HepG2 (cell line): Measurements from ENCODE around the gene CCL8. TPM values are rescaled to one million over a fixed set of nuclear protein-coding genes. Genes with fewer than 3 reads are reported as not detected.

ENCODE experiments used
- ATAC-seq: fragments of 200-7000 bp; cut with Tn5 transposase; 3 replicates; pipeline ENCODE4 v1.9.1; 2020; ENCODE audit warnings: mild to moderate bottlenecking, moderate library complexity
- BruUV-seq: library from RNA; stranded (reverse); fragments of 400-500 nt; replicated peaks from 2 replicates; lab custom pipeline; 2021; lab: Mats Ljungman, UMichigan
- CTCF ChIA-PET: fragments of 300-600 bp; formaldehyde crosslinking; extraction: SDS; loops from one replicate; lab custom pipeline; 2021; ENCODE audit warnings: low total read pairs, inconsistent platforms, low intra/inter-chr PET ratio; lab: Yijun Ruan, JAX
- POLR2A ChIA-PET: fragments of 350-600 bp; sonication (Branson Sonifier 250); formaldehyde crosslinking; loops from one replicate; lab custom pipeline; 2020; ENCODE audit warnings: antibody characterized with exemption, inconsistent platforms; lab: Yijun Ruan, JAX
- DNase-seq: peaks from one replicate; pipeline ENCODE4 v3.0.0-alpha.2; 2015; ENCODE audit warnings: low spot score
- FAIRE-seq: peaks from 3 replicates; lab custom pipeline; 2011; peaks lifted over from hg19 to GRCh38; lab: Jason Lieb, UNC
- H2AFZ ChIP-seq: one replicate; pipeline ENCODE4 v1.6.1; 2011; ENCODE audit warnings: low read length, inconsistent platforms
- H3K27ac ChIP-seq: fragments of 300-600 bp; 3 replicates; pipeline ENCODE4 v1.8.0; 2011; ENCODE audit warnings: mixed run types, mild to moderate bottlenecking, mixed read lengths, low read length, inconsistent platforms; ENCODE audit not compliant: insufficient read depth; ENCODE audit errors: extremely low read length
- H3K27me3 ChIP-seq, 2 experiments: fragments of 200-600 bp in 1 of 2; 2 replicates in 1 of 2; 3 replicates in 1 of 2; pipeline versions ENCODE4 v1.6.0 to v1.8.0; 2011; ENCODE audit warnings: low read length in 2 of 2, mild to moderate bottlenecking in 2 of 2, moderate library complexity in 2 of 2, inconsistent platforms in 1 of 2; ENCODE audit not compliant: insufficient read depth in 2 of 2, control insufficient read depth in 1 of 2
- H3K36me3 ChIP-seq, 2 experiments: fragments of 200-600 bp in 1 of 2; replicated peaks in 1 of 2; 2 replicates in 1 of 2; 3 replicates in 1 of 2; pipeline versions ENCODE4 v1.5.1 to v1.8.0; 2011; ENCODE audit warnings: low read length in 2 of 2, inconsistent platforms in 1 of 2; ENCODE audit not compliant: insufficient read depth in 2 of 2, control insufficient read depth in 1 of 2
- H3K4me1 ChIP-seq: 2 replicates; pipeline ENCODE4 v1.5.1; 2012; ENCODE audit warnings: low read length, inconsistent platforms; ENCODE audit not compliant: insufficient read depth
- H3K4me2 ChIP-seq: 2 replicates; pipeline ENCODE4 v1.6.0; 2011; ENCODE audit warnings: low read depth, low read length, inconsistent platforms
- H3K4me3 ChIP-seq, 3 experiments: fragments of 200-600 bp in 1 of 3; sonication (generic), shearing (Covaris generic) in 1 of 3; replicated peaks in 1 of 3; 2 replicates each; pipeline ENCODE4 v1.5.1; 2011 to 2016; ENCODE audit warnings: low read length in 3 of 3, inconsistent platforms in 2 of 3, low read depth in 2 of 3, mild to moderate bottlenecking in 2 of 3, control low read depth in 1 of 3, mixed read lengths in 1 of 3; ENCODE audit not compliant: insufficient read depth in 1 of 3
- H3K79me2 ChIP-seq: one replicate; pipeline ENCODE4 v1.6.1; 2011; ENCODE audit warnings: low read length, inconsistent platforms; ENCODE audit not compliant: insufficient read depth
- H3K9ac ChIP-seq: 2 replicates; pipeline ENCODE4 v1.6.0; 2011; ENCODE audit warnings: mild to moderate bottlenecking, low read depth, low read length, inconsistent platforms; ENCODE audit not compliant: insufficient read depth
- H3K9me3 ChIP-seq: 2 replicates; pipeline ENCODE4 v1.5.1; 2012; ENCODE audit warnings: mild to moderate bottlenecking, low read length
- H4K20me1 ChIP-seq: 2 replicates; pipeline ENCODE4 v1.6.0; 2011; ENCODE audit warnings: inconsistent platforms, mild to moderate bottlenecking, low read length, moderate library complexity; ENCODE audit not compliant: insufficient read depth
- CBX1 ChIP-seq: IDR thresholded peaks from one replicate; pipeline ENCODE4 v1.6.1; 2016; ENCODE audit warnings: antibody characterized with exemption, low read depth
- CBX2 ChIP-seq, 2 experiments: fragments of 200-600 bp in 1 of 2; sonication (generic); formaldehyde crosslinking in 1 of 2; IDR thresholded peaks; 2 replicates each; pipeline versions ENCODE4 v1.7.0 to v1.8.1; 2018 to 2022; ENCODE audit warnings: low read depth in 2 of 2, low read length in 1 of 2, mild to moderate bottlenecking in 1 of 2, missing genetic modification reagents in 1 of 2
- CREB1 ChIP-seq, 2 experiments: fragments of 450-650 bp in 1 of 2; IDR thresholded peaks; 2 replicates each; pipeline ENCODE4 v1.6.1; 2016 to 2017; ENCODE audit warnings: control low read depth in 1 of 2, mild to moderate bottlenecking in 1 of 2, missing compliant biosample characterization in 1 of 2, missing genetic modification characterization in 1 of 2
- GMEB2 ChIP-seq: IDR thresholded peaks from 2 replicates; pipeline ENCODE4 v1.6.1; 2016; ENCODE audit warnings: missing biosample characterization, missing genetic modification reagents, low read depth
- HOXD1 ChIP-seq: sonication (generic); formaldehyde crosslinking; IDR thresholded peaks from 2 replicates; pipeline ENCODE4 v1.5.0; 2020; ENCODE audit warnings: missing genetic modification reagents
- RNF2 ChIP-seq: fragments of 450-650 bp; conservative IDR thresholded peaks from 2 replicates; pipeline ENCODE4 v1.6.1; 2016; ENCODE audit warnings: low read depth
- ZNF207 ChIP-seq: fragments of 450-650 bp; IDR thresholded peaks from 2 replicates; pipeline ENCODE4 v1.6.1; 2016; ENCODE audit warnings: antibody characterized with exemption, borderline replicate concordance
- ZNF609 ChIP-seq: sonication (generic); formaldehyde crosslinking; IDR thresholded peaks from 2 replicates; pipeline ENCODE4 v1.4.0; 2020; ENCODE audit warnings: mild to moderate bottlenecking, missing genetic modification reagents, borderline replicate concordance
- WGBS: methylation state at CpG from one replicate; pipeline ENCODE4 v1.1.6; 2017; ENCODE audit warnings: low lambda C conversion rate; 5-methylcytosine and 5-hydroxymethylcytosine counted together
- in situ Hi-C: cut with HindIII; loops from 2 replicates; pipeline ENCODE4 v1.10.0; 2017; ENCODE audit warnings: low pct_unique_long_range_greater_than_20kb; ENCODE audit not compliant: extremely low pct_ligation_motif_present
- intact Hi-C: fragments of 100-400 bp; cut with micrococcal nuclease; formaldehyde crosslinking; loops from one replicate; pipeline ENCODE4 v1.10.0; 2022; ENCODE audit not compliant: unreplicated experiment
- polyA plus RNA-seq, 8 experiments: library from polyadenylated mRNA; depleted of rRNA in 3 of 8; stranded (reverse) in 7 of 8; unstranded in 1 of 8; fragments of >200 nt; fragmentation: Illumina TruSeq in 4 of 8; extraction: Trizol in 4 of 8; gene quantifications; 2 replicates each; pipeline versions ENCODE4 v1.2.1 to v1.2.3, GENCODE V29; 2011 to 2016; ENCODE audit warnings: low read depth in 4 of 8, missing spikeins in 1 of 8, mixed read lengths in 1 of 8; ENCODE audit not compliant: insufficient read depth in 1 of 8
- total RNA-seq, 5 experiments: library from RNA; depleted of rRNA; stranded (reverse); fragments of >200 nt; fragmentation: Illumina TruSeq; extraction: Trizol; gene quantifications; 2 replicates each; pipeline ENCODE4 v1.2.3, GENCODE V29; 2016; ENCODE audit warnings: low read depth in 1 of 5
- TF ChIP-seq, protein P1 (sequence below): sonication (generic); formaldehyde crosslinking; IDR thresholded peaks from 2 replicates; pipeline ENCODE4 v1.8.1; 2023; ENCODE audit warnings: mild to moderate bottlenecking, inconsistent platforms, moderate library complexity, missing genetic modification reagents, borderline replicate concordance

Gene CCL8
- total and polyA plus RNA-seq, 2 of the 13 experiments (the other 11 are each of a cell fraction or from before 2014, with no cell fraction given): not detected

GRCh38 chr17:34275881-34276280, 43.4 kb upstream of the CCL8 start:
- H3K36me3 ChIP-seq: no peaks in the 10 kb centered on the region
- H3K4me3 ChIP-seq: no peak overlapping the region
- no peaks in the 10 kb centered on the region for H3K79me2 ChIP-seq
- no peaks in the 10 kb centered on the region for H4K20me1 ChIP-seq
- no peak overlapping the region for H2AFZ ChIP-seq
- H3K4me1 ChIP-seq: no peaks in the 10 kb centered on the region
- no peak overlapping the region for H3K27ac ChIP-seq
- H3K9me3 ChIP-seq: no peaks in the 10 kb centered on the region
- ChIA-PET POLR2A (no interaction called here), CTCF (no interaction called here)
- H3K4me2 ChIP-seq: no peak overlapping the region
- H3K27me3 ChIP-seq: no peaks in the 10 kb centered on the region
- ATAC-seq (no peak), DNase-seq (no peak), FAIRE-seq (no peak)
- H3K9ac ChIP-seq: no peak overlapping the region
- no TSS peak for BruUV-seq
- in situ Hi-C loops (no loop called here), intact Hi-C loops (no loop called here)
- 6% methylated on average over 1 of the region's 1 CpG for WGBS
- TF ChIP-seq CBX2 (IDR thresholded peaks at IDR 0.05; ENCODE audit: low read depth, low read length) (no peak), CBX2 (CRISPR knock-in tag; IDR thresholded peaks at IDR 0.05; ENCODE audit: low read depth) (no peak), CREB1 (IDR thresholded peaks at IDR 0.05) (0 out of 2 replicates have a peak, but pooled peaks have one; percentile 15), CREB1 (CRISPR knock-in tag; IDR thresholded peaks at IDR 0.05) (no peak)
- TF ChIP-seq, all 625 proteins: peak for 1

DNA sequence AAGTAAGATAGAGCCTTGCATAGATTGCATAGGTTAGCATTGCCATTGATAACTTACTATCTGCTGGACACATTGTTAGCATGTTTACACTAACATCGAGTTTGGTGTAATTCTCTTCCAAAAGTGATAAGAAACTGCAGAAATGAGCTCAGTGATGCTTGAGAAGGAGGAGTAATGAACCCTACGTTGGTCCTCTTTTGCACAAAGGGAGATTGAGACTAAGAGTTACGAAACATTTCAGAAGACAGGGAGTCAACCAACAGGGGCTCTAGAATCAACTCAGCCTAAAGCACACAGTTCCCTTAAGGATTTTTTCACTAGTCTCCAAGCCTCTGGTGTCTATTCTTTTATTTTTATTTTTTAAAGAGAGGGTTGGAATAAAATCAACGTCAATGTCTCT, 42.4 kb upstream of the CCL8 start:
- WGBS: under 1% methylated on average over 4 of the region's 4 CpGs
- Histone ChIP-seq H3K4me1 (no peaks in the 10 kb centered on the region), H3K36me3 (no peaks in the 10 kb centered on the region), H3K4me3 (no peak overlapping the region), H3K27me3 (no peaks in the 10 kb centered on the region), H3K9ac (no peak overlapping the region), H3K9me3 (no peaks in the 10 kb centered on the region), H3K79me2 (no peaks in the 10 kb centered on the region), H3K27ac (no peak overlapping the region), H4K20me1 (no peaks in the 10 kb centered on the region), H2AFZ (no peak overlapping the region), H3K4me2 (no peak overlapping the region)
- in situ Hi-C loops: no loop called here
- no peak for ATAC-seq
- BruUV-seq: no TSS peak
- CTCF ChIA-PET: no interaction called here
- no peak for DNase-seq
- FAIRE-seq: no peak
- intact Hi-C loops: no loop called here
- POLR2A ChIA-PET: no interaction called here
- TF ChIP-seq GMEB2 (CRISPR knock-in tag) (no peak), HOXD1 (CRISPR knock-in tag) (no peak), ZNF207 (no peak), ZNF609 (CRISPR knock-in tag) (no peak), CBX1 (no peak), RNF2 (no peak)
- TF ChIP-seq, protein P1, sequence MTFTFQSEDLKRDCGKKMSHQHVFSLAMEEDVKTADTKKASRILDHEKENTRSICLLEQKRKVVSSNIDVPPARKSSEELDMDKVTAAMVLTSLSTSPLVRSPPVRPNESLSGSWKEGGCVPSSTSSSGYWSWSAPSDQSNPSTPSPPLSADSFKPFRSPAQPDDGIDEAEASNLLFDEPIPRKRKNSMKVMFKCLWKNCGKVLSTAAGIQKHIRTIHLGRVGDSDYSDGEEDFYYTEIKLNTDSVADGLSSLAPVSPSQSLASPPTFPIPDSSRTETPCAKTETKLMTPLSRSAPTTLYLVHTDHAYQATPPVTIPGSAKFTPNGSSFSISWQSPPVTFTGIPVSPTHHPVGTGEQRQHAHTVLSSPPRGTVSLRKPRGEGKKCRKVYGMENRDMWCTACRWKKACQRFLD (CRISPR knock-in tag): no peak
